ENCODE data around the gene TNFRSF19.

TNFRSF19 gene

GRCh38 chr13:23608138-23608537 lies 37.9 kb downstream of the TNFRSF19 start:
- no peak for DNase-seq (ENCODE audit: low read depth)

- no peak for DNase-seq (ENCODE audit: low read depth)
Measured at GRCh38 chr13:23608701-23609413, 38.6 kb downstream of the TNFRSF19 start.

GRCh38 chr13:23609414-23609760 lies 39.2 kb downstream of the TNFRSF19 start:
- DNase-seq (ENCODE audit: low read depth): no peak

DNA sequence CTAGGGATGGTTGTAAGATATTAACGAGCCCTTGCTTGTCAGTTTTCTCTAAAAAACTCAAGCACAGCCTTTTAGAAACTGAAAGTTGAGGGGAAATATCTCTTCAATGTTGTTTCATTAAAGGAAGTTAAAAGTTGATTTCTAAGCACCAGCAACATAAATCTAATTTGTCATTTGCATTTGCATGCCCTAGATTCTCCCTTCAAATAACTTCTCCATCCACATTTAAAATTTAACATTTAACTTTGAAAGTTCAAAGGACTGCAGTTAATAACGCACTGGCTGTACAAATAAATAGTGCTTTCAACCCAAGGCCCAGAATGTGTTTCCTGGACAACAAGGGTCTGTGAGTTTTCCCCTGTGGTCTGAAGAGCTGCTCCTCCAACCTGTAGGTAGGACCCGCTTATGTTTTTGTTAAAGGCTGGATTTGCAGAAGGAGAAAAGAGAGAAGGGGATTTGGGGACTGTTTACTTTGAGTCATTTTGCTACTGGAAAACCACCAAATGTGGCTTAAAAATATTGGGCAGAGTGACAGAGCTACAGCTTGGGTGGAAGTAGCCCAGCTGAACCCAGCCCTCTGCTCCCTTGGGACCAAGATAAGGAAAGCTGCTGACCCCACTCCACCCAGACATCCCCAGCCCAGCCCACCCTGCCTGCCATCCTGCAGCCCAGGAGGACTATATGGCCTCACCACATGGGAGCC lies 39.8 kb downstream of the TNFRSF19 start:
- no peak for DNase-seq (ENCODE audit: low read depth)

DNA sequence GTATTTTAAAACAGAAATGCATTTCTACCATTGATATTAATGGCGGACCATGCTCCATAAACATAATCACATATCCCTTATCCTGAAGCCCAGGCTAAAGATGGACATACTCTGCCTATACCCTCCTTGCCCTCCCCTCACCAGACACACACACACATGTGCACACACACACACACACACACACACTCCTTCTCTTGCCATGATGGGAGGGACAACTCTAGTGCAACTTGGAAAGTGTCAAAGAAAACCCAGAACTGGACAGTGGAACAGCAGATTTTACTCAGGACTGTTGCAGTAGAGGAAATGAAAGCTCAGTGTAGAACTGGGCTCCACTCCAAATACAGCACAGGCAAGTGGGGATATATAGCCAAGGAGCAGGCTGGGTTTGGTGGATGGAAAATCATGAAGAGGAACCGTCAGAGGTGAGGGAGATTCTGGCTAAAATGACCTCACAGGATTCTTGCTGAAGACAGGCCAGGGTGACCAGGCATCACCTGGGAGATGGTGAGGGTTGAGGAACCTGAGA lies 40.8 kb downstream of the TNFRSF19 start:
- DNase-seq (ENCODE audit: low read depth): no peak

DNA sequence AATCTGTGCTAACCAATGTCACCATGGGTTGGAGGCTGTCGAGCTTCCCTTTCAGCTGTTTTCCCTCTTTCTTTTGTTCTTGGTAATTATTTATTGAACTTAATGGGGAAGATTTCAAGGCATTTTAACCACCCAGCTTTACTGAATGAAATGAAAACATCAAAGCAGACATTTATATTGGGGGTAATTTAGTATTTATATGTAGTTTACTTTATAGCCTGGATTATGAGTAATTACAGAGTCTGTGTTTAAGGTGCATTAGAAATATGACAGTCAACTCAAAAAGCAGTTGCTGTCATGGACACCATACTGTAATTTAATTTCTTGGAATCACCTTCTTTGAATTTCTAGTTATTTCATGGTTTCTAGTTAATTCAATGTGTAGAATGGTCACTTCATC lies 42.0 kb downstream of the TNFRSF19 start:
- no peak for DNase-seq (ENCODE audit: low read depth)

DNA sequence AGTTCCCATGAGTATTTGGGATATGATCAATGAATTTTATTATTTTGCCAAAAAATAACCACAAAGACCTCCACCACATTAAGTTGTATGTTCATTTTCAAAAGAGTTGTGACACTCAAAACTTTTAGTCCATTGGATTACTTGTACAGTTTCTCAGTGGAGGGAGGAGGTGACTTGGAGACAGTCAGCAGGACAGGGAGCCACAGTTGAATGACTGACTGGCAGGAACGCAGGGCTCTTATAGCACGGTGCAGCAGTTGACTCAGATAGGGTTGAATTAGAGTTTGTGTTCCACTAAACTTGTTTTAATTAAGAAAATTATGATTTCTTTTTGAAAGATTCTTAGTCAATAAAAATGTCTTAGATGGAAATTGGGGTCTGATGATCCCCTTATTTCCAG lies 42.5 kb downstream of the TNFRSF19 start:
- no peak for DNase-seq (ENCODE audit: low read depth)

GRCh38 chr13:23613596-23613995 lies 43.4 kb downstream of the TNFRSF19 start:
- no peak for DNase-seq (ENCODE audit: low read depth)

GRCh38 chr13:23615395-23616081 lies 45.3 kb downstream of the TNFRSF19 start:
- DNase-seq (ENCODE audit: low read depth): no peak

GRCh38 chr13:23616228-23616627 lies 46.0 kb downstream of the TNFRSF19 start:
- DNase-seq (ENCODE audit: low read depth): no peak

GRCh38 chr13:23617551-23618024 lies 47.4 kb downstream of the TNFRSF19 start:
- no peak for DNase-seq (ENCODE audit: low read depth)

GRCh38 chr13:23618341-23618740 lies 48.1 kb downstream of the TNFRSF19 start:
- no peak for DNase-seq (ENCODE audit: low read depth)

GRCh38 chr13:23619068-23619855 lies 49.0 kb downstream of the TNFRSF19 start:
- DNase-seq (ENCODE audit: low read depth): no peak

DNA sequence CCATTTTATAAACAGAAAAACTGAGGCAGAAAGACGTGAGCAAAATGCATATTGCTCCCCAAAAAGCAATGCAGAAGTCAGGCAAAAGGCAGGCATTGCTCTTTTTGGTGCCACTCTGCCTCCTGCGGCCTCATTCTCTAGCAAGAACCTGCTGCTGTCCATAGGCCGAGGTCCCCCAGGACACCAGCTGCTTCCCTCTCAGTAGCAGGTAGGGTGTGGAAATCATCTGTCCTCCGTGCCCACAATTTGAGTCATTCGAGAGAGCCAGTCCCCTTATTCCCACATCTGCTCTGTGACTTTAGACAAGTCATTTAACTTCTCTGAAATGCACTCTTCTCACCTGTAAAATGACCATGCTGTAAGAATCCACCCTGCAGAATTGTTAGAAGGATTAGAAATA lies 50.0 kb downstream of the TNFRSF19 start:
- no peak for DNase-seq (ENCODE audit: low read depth)

DNA sequence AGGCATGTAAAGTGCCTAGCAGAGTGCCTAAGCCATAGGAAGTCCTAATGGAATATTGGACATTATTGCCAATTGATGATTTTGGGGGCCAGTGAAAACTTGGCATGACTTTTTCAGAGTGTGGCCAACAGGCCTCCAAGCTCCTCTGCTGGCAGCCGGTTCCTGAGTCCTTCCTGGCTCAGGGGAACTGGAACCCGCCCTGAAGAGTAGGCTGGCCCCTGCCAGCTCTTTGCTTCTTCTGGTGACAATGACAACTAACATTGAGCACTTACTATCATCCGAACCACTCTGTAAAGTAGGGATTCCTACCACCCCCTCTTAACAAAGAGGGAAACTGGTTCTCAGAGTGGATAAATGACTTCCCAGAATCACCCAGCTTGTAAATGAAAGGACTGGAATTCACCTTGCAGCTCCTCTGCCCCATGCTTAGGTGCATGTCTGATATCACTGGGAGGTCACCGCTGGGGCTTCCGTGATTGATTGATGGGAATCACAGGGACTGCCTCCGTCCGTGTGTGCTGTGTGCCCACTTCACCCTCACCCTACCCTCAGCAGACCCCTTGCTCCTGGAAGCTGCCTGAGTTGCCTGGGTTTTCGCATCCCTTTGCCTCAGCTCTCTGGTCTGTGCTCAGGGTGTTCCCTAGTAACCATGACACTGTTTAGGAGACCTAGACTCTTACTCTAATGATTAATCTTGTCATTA lies 50.6 kb downstream of the TNFRSF19 start:
- DNase-seq (ENCODE audit: low read depth): no peak

DNA sequence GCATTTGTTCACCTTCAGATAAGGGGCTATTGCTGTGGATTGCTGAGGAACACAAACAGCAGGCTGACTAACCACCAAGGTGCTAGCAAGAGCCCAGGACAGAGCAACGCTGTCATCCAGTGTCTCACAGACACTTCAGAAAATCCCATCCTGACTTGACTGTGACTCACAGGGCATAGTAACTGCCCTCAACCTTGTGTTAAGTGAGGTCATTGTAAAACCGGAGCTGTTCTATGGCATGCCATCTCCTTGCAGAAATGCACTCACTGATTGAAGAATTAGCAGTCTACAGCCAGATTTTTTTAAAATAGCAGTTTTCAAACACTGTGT lies 51.1 kb downstream of the TNFRSF19 start:
- DNase-seq (ENCODE audit: low read depth): no peak

- DNase-seq (ENCODE audit: low read depth): no peak
Measured at GRCh38 chr13:23622985-23623384, 52.8 kb downstream of the TNFRSF19 start.

- DNase-seq (ENCODE audit: low read depth): no peak
Measured at GRCh38 chr13:23623394-23623793, 53.2 kb downstream of the TNFRSF19 start.

DNA sequence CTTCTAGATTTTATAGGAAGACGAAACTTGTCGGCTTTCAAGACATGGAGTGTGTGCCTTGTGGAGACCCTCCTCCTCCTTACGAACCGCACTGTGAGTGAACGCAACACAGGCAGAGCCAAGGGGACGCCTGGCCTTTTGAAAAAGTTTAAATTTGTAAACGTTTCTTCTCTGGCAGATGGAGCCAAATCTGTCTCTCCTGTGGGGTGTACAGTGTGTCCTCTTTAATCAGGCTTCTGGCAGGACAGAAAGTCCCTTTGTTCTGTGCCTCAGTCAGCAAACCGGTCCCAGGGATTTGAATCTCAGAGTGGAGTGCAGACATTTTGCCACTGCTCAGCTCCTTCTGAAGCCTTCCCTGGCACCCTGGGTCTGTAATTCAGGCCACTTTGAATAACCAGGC lies 56.5 kb downstream of the TNFRSF19 start:
- no peak for DNase-seq (ENCODE audit: low read depth)

DNA sequence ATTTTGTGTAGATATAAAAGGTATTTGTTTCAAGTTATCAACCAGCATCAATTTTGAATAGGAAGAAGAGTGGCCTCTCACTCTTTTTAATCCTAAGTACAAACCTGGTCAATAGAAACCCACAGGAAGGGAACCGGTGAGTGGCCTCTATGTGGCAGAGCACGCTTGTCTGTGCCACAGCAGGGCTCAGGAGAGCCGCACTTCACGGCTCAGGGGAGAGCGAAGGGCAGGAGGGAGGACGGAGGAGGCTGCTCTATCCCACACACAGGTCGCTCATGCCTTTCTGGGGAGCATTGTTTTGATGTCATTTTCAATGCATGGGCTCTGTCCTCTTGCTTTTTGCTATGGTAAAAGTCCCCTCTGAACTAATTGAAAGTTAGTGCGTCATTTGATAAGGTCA lies 57.2 kb downstream of the TNFRSF19 start:
- DNase-seq (ENCODE audit: low read depth): no peak

- DNase-seq (ENCODE audit: low read depth): no peak
Measured at GRCh38 chr13:23628250-23628649, 58.0 kb downstream of the TNFRSF19 start.

Measured in activated T-cell treated with anti-CD3 and anti-CD28 coated beads for 24 hours (primary cell).